ENCODE data around the gene IFI6. TPM values are rescaled to one million over a fixed set of nuclear protein-coding genes. Genes with fewer than 3 reads are reported as not detected.

Gene IFI6
- total RNA-seq, 1 donor from 2014 or later = 23.2 TPM

DNA sequence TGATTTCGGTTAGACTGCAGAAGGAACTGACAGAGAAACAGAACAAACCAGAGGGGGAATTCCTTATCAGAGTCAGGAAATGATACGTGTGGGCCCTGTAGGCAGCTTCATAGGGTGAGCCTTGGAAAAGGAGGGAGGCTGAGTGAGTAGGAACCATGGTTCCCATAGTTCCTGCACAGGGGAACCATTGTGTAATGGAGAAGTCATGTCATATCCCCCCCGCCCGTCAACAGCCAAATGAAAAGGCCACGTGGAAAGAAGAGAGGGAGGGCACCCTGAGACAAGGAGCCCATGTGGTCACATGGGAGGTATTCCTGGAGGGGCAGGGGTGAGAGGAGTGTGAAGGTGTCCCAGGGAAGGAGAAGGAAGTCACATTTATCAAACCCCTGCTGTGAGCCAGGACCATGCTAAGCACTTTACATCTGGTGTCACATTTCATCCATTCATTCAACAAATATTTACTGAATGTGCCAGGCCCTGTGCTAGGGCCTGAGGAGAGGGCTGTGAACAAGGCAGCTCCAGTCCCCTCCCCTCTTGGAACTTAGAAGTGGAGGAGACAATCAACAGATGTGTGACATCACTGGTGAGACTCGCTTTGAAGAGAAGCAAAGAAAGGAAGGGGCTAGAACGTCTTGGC lies 21.3 kb downstream of the IFI6 start:
- Mint-ChIP-seq H3K4me3 (ENCODE audit: unreplicated experiment) (no peak overlapping the region), H3K27ac (ENCODE audit: unreplicated experiment) (peak overlapping the region; percentile 22), H3K4me1 (ENCODE audit: low read depth) (peaks cover 13% of the 10 kb centered on the region), H3K27me3 (ENCODE audit: low read depth) (no peaks in the 10 kb centered on the region), H3K36me3 (ENCODE audit: low read depth) (no peaks in the 10 kb centered on the region), H3K9me3 (ENCODE audit: low read depth) (no peaks in the 10 kb centered on the region)
- DNase-seq (ENCODE audit: low spot score) = no peak
- TF ChIP-seq, protein P1, sequence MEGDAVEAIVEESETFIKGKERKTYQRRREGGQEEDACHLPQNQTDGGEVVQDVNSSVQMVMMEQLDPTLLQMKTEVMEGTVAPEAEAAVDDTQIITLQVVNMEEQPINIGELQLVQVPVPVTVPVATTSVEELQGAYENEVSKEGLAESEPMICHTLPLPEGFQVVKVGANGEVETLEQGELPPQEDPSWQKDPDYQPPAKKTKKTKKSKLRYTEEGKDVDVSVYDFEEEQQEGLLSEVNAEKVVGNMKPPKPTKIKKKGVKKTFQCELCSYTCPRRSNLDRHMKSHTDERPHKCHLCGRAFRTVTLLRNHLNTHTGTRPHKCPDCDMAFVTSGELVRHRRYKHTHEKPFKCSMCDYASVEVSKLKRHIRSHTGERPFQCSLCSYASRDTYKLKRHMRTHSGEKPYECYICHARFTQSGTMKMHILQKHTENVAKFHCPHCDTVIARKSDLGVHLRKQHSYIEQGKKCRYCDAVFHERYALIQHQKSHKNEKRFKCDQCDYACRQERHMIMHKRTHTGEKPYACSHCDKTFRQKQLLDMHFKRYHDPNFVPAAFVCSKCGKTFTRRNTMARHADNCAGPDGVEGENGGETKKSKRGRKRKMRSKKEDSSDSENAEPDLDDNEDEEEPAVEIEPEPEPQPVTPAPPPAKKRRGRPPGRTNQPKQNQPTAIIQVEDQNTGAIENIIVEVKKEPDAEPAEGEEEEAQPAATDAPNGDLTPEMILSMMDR (IDR thresholded peaks at IDR 0.05) = no peak

- no peaks in the 10 kb centered on the region for H3K9me3 Mint-ChIP-seq (ENCODE audit: low read depth)
- no peak for DNase-seq (ENCODE audit: low spot score)
- no peak overlapping the region for H3K27ac Mint-ChIP-seq (ENCODE audit: unreplicated experiment)
- H3K4me1 Mint-ChIP-seq (ENCODE audit: low read depth) = peaks cover 10% of the 10 kb centered on the region
- TF ChIP-seq, protein P1 (IDR thresholded peaks at IDR 0.05) = no peak
- H3K4me3 Mint-ChIP-seq (ENCODE audit: unreplicated experiment) = no peak overlapping the region
- H3K36me3 Mint-ChIP-seq (ENCODE audit: low read depth) = no peaks in the 10 kb centered on the region
- no peaks in the 10 kb centered on the region for H3K27me3 Mint-ChIP-seq (ENCODE audit: low read depth)
Observed at GRCh38 chr1:27650171-27650538, 21.8 kb downstream of the IFI6 start.

GRCh38 chr1:27649306-27649635 lies 22.7 kb downstream of the IFI6 start:
- Mint-ChIP-seq H3K36me3 (ENCODE audit: low read depth) (no peaks in the 10 kb centered on the region), H3K9me3 (ENCODE audit: low read depth) (no peaks in the 10 kb centered on the region), H3K27ac (ENCODE audit: unreplicated experiment) (no peak overlapping the region), H3K4me3 (ENCODE audit: unreplicated experiment) (no peak overlapping the region), H3K4me1 (ENCODE audit: low read depth) (peaks cover 10% of the 10 kb centered on the region), H3K27me3 (ENCODE audit: low read depth) (no peaks in the 10 kb centered on the region)
- no peak for DNase-seq (ENCODE audit: low spot score)
- TF ChIP-seq, protein P1 (IDR thresholded peaks at IDR 0.05) = no peak

DNA sequence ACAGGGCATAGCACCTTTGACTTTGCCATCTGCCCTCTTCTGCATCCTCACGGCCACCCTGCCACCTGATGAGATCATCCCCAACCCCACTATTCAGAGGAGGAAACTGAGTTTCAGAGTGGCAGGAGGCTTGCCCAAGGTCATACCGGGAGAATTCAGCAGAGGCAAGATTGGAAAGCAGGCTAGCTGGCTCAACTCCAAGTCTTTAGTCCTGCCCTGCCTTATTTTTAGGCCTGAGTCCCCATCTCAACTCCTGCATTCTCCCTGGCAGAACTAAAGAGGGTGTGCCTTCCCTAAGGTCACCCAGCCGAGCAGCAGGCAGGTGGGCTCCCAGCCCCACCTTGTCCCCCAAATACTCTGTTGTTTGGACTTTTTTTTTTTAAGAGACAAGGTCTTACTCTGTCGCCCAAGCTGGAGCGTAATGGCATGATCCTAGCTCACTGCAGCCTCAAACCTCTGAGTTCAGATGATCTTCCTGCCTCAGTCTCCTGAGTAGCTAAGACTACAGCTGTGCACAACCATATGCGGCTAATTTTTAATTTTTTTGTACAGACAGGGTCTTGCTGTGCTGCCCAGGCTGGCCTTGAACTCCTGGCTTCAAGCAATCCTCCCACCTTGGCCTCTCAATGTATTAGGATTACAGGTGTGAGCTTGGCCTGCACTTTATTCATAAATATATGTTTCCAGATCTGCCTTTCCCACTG lies 23.2 kb downstream of the IFI6 start:
- no peaks in the 10 kb centered on the region for H3K36me3 Mint-ChIP-seq (ENCODE audit: low read depth)
- TF ChIP-seq, protein P1 (IDR thresholded peaks at IDR 0.05) = no peak
- H3K27me3 Mint-ChIP-seq (ENCODE audit: low read depth) = no peaks in the 10 kb centered on the region
- H3K9me3 Mint-ChIP-seq (ENCODE audit: low read depth) = no peaks in the 10 kb centered on the region
- no peak overlapping the region for H3K4me3 Mint-ChIP-seq (ENCODE audit: unreplicated experiment)
- peaks cover 10% of the 10 kb centered on the region for H3K4me1 Mint-ChIP-seq (ENCODE audit: low read depth)
- DNase-seq (ENCODE audit: low spot score) = no peak
- no peak overlapping the region for H3K27ac Mint-ChIP-seq (ENCODE audit: unreplicated experiment)

DNA sequence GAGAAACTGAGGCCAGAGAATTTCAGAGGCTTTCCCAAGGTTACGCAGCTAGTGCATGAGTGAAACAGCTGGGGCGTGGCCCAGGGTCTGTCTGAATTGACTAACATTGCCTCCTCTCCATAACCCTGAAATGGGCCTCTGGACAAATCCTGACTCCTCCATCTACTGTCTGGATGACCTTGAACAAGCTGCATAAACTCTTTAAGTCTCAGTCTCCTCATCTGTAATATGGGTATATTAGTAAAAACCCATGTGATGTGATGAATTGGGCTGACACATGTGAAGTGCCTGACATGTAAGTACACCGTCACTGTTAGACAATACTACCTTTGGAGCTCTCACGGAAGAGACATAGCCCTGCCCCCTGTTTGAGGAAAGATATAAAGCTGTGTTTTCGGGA lies 24.7 kb downstream of the IFI6 start:
- H3K4me1 Mint-ChIP-seq (ENCODE audit: low read depth) = peaks cover 10% of the 10 kb centered on the region
- DNase-seq (ENCODE audit: low spot score) = no peak
- H3K27me3 Mint-ChIP-seq (ENCODE audit: low read depth) = no peaks in the 10 kb centered on the region
- H3K9me3 Mint-ChIP-seq (ENCODE audit: low read depth) = no peaks in the 10 kb centered on the region
- H3K27ac Mint-ChIP-seq (ENCODE audit: unreplicated experiment) = no peak overlapping the region
- H3K4me3 Mint-ChIP-seq (ENCODE audit: unreplicated experiment) = no peak overlapping the region
- TF ChIP-seq, protein P1 (IDR thresholded peaks at IDR 0.05) = no peak
- H3K36me3 Mint-ChIP-seq (ENCODE audit: low read depth) = no peaks in the 10 kb centered on the region

Data from chondrocyte (in vitro differentiated cells).